GM21576 (cell line): ENCODE results near the gene PPARG.
"Not testable (repeated sequence)": the region's sequence is repeated elsewhere in the genome, so short reads cannot be mapped to it uniquely, and the experiment has no call there.

Experiments
- ATAC-seq: cut with Tn5 transposase; IDR thresholded peaks from one replicate; pipeline ENCODE4 v1.9.1; 2021; ENCODE audit warnings: mild to moderate bottlenecking, moderate library complexity; ENCODE audit not compliant: unreplicated experiment

PPARG gene

GRCh38 chr3:12472796-12473195, 183.9 kb downstream of the PPARG start:
- ATAC-seq = no peak

- no peak for ATAC-seq
Measured at GRCh38 chr3:12473511-12473910, 184.6 kb downstream of the PPARG start.

GRCh38 chr3:12476238-12476897, 187.5 kb downstream of the PPARG start:
- no peak for ATAC-seq

GRCh38 chr3:12477256-12477655, 188.4 kb downstream of the PPARG start:
- no peak for ATAC-seq

GRCh38 chr3:12478326-12478725, 189.5 kb downstream of the PPARG start:
- no peak for ATAC-seq

- ATAC-seq = not testable (repeated sequence)
Measured at GRCh38 chr3:12479198-12479597, 190.3 kb downstream of the PPARG start.

- no peak for ATAC-seq
Measured at GRCh38 chr3:12479919-12480427, 191.1 kb downstream of the PPARG start.

- ATAC-seq = no peak
Measured at GRCh38 chr3:12483410-12483809, 194.5 kb downstream of the PPARG start.

- ATAC-seq = no peak
Measured at GRCh38 chr3:12483872-12484197, 195.0 kb downstream of the PPARG start.
